NCI-H2171 treated with DMSO at 0.1 percent for 48 hours (cell line): ENCODE measurements around the gene TRDN.
"Not testable (repeated sequence)": the region's sequence is repeated elsewhere in the genome, so short reads cannot be mapped to it uniquely, and the experiment has no call there.

Experiments
- DNase-seq: peaks from one replicate; lab custom pipeline; 2025; lab: John Stamatoyannopoulos, UW

TRDN gene

DNA sequence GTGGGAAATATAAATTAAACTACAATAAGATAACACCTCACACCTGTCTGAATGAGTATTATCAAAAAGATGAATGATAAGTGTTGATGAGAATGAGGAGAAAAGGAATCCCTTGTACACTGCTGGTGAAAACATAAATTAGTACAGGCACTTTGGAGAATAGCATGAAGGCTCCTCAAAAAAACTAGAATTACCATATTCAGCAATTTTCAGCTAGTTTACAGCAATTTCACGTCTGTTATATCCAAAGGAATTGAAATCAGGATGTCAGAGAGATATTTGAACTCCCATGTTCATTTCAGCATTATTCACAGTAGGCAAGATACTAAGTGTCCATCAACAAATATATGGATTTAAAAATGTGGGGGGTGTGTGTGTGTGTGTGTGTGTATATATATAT lies 348.1 kb downstream of the TRDN start:
- no peak for DNase-seq

DNA sequence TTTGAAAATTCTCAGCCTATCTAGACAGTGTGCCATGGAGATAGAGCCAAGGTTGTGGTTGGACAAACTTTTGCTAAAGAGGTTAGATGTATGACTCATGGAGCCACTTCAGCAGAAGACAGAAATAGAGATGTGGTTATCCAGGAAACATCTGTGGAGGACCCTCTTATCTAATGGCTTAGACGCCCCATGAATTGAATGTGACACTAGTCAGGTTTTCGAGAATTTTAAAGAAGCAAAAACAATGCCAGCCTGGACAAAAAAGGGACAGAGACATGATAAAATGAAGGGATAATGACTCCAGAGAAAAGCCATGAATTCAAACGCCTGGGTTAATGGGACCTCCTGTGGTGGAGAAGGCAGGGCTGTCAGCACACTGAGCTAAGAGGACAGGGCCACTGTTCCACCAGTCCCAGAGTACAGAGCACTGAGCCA lies 360.2 kb downstream of the TRDN start:
- no peak for DNase-seq

DNA sequence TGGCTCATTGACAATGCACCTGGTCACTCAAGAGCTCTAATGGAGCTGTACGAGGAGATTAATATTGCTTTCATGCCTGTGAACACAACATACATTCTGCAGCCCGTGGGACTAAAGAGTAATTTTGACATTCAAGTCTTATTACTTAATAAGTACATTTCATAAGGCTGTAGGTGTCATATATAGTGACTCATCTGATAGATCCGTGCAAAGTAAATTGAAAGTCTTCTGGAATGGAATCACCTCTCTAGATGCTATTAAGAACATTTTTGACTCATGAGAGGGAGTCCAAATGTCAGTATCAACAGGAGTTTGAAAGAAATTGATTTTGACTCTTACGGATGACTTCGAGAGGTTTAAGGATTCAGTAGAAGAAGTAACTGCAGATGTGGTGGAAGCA lies 372.8 kb downstream of the TRDN start:
- DNase-seq: no peak

DNA sequence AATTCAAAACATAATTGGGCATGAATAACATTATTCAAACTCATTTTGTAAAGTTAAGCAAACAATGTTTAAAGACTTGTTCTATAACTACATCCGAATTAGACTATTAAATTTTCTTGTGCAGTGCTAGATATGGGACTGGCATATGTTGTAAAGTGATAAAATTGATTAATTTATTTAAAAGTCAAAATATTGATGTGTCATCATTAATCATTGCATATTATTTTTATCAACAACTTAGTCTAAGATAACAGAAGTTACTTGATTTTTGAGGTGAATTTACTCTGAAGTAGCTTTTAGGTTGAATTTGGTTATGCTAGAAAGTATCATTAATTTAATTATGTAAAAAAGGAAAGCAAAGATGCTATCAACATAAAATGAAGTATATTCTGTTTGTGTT lies 396.1 kb downstream of the TRDN start:
- no peak for DNase-seq

DNA sequence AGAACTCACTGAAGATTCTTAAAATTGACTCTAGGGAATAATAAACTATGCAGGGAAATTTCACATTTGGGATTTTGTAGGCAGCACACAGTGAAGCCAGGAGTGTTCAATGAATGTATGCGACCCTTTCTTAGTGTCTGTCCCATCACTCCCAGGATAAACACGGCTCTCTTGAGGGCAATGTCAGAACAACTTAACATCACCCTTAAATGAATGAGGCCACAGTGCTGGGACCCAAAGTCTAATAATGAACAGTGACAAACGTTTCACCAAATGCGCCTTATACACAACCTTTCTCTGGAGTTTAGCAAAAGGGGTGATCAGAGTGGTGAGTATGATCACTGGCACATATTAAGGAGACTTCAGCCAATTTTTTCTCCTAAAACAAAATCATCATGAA lies 403.4 kb downstream of the TRDN start:
- DNase-seq: no peak

DNA sequence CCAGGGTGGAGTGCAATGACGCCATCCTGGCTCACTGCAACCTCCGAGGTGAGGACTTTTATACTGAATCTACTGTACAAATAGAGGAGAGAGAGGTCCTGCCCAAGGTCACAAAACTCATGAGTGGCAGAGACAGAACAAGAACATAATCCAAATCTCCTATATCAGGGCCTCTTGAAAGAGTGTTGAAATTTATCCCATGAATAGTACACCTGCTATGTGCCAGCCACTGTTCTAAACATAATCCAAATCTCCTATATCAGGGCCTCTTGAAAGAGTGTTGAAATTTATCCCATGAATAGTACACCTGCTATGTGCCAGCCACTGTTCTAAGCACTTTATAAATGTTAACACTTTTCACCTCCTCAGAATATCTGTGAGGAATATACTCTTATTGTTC lies 409.0 kb downstream of the TRDN start:
- not testable (repeated sequence) for DNase-seq

DNA sequence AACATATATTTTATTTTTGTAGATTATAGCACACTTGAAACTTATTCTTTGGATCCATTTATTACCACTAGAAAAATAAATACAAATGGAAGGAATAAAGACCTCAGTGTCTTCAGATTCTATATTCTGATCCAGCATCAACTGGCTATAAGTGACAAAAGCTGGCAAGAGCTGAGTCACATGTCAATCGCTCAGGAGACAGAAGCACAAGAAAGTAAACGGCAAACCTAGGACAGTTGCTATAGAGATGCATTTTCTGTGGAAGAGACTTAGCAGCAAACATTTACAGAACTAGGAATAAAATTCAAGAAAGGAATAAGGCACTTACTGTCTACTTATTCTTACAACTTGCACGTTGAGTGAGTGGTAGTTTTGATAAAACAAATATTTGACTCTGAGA lies 410.4 kb downstream of the TRDN start:
- DNase-seq: no peak

DNA sequence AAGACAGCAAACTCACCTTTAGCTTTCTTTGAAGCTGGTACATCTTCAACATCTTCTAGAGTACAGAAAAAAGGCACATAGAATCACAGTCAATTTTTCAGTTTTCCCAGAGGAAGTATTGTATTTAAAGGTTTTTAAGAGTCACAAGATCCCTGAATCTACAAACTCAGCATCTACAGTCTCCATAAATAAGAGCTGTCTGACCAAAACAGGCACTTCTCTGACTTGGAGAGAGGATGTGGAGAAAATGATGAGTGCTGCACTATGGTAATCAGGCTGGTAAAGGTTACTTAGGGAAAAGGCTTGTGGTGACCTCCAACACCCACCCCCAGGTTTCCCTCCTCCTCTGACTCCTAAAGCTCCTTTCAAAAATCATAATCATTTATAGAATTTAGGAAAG lies 412.7 kb downstream of the TRDN start:
- no peak for DNase-seq

DNA sequence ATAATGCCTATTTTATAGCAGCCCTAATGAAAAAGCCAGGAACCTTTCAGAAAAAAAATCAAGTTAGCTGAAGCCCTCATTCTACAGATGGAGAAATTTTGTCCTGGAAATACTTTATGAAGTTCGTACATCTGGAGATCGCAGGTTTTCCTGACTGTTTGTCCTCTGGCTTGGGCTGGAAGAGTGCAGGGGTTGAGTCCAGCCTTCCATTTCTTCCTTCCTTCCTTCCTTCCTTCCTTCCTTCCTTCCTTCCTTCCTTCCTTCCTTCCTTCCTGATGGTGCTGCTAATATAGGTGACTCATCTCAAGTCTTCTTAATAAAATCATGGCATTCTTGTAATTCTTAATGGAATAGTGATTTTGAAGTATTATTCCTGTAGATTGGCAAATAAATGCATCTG lies 413.3 kb downstream of the TRDN start:
- DNase-seq: no peak

DNA sequence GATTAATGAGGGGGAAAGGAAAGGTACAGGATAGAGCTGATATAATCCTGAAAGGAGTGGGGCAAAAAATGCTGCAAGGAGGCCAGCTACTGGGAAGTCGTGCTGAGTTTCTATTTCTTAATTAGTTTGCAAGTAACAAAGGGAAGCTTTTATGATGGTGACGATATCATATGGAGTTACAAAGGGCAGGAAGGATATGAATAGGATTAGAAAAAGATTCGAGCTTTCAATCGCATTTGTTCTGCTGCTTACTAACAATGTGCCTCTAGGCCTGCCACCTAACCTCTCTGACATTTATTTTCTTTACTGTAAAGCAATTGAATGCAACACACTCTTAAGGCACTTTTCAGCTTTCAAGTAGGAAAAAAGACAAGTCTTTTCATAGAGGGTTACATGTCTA lies 421.5 kb downstream of the TRDN start:
- no peak for DNase-seq

DNA sequence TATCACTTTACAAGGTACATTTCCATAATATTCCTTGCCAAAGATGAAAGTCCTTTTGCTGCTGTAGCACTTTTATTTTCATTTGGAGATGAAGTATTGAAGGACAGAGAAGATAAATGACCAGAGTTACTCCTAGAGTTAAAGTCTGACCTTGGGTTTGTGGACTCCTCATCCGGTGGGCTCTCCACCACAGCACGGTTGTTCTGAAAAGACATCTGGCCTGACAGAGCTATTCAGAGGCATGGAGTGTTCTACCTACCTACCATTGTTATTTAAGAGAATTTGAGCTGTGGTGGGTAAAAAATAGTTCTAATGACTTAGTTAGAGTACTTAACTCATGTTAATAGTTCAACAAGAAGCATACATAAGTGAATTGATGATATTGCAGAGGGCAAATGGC lies 422.3 kb downstream of the TRDN start:
- no peak for DNase-seq

DNA sequence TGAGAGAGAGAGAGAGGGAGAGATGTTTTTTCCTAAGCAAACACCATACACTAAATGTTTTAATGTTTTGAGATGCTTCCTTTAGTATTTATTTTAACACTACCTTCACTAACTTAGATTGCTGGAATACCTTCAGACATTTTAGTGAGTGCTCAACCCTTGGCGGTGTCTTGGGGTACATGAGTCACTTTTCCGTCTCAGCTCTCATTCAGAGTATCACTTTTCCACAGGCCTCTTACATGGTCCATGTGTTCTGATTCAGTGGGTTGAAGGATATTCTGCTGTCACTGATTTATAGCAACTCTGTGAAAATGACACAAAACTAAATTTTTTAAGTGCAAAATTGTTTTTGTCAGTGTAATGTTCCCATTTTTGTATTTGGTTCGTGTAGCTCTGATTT lies 422.8 kb downstream of the TRDN start:
- DNase-seq: no peak

DNA sequence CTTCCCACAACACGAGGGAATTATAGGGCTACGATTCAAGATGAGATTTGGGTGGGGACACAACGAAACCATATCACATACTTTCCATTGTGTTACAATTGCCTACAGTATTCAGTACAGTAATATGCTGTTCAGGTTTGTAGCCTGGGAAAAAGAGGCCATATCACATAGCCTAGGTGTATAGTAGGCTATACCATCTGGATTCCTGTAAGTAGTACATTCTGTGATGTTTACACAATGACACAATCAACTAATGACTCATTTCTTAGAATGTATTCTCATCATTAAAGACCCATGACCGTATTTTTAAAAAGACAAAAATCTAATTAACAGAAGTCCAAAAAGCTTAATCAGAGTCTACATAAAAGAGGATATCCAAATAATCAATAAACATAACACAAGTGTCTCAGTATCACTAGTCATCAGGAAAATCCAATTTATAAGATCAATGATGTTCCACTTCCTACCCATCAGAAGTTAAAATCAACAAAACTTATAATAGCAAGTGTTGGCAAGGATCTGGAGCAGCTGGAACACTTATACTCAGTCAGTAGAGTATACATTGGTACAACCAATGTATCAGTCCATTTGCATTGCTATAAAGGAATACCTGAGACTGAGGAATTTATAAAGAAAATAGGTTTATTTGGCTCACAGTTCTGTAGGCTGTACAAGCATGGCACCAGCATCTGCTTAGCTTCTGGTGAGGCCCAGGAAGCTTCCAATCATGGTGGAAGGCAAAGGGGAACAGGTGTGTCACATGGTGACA lies 424.8 kb downstream of the TRDN start:
- DNase-seq: no peak

DNA sequence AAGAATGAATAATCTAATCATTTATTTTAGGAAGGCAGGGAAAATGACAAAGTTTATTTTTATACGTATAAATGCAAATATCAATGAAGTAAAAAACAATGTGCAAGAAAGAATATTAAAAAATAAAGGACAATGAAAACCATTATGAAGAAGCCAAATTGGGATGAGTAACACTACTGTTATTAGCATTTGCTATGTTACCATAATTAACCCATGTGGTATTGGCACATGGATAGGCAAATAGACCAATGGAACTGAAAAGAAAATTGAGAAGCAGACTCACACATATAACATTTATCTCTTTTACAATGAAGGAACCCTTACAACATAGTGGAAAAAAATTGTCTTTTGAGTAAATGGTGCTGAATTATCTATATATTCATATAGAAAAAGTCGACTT lies 426.1 kb downstream of the TRDN start:
- no peak for DNase-seq

DNA sequence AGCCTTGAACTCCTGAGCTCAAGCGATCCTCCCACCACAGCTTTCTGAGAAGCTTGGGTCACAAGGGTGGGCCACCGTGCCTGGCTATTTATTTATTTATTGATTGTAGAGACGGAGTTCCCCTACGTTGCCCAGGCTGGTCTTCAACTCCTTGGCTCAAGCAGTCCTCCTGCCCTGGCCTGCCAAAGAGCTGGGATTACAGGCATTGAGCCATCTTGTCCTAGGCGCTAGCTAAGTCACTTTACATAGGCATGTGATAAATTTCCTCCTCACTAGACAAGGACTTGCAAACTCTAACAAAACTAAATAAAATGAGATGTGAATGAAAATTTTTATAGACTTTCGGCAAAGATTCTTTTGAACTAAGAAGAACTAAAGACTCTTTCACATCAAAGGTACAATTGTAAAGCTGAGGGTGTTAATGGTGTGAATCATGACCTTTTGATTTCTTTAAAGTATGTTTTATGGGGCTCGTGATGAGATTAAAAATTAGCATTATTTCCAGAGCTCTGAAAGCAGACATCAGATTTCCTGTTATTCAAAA lies 428.7 kb downstream of the TRDN start:
- DNase-seq: no peak

DNA sequence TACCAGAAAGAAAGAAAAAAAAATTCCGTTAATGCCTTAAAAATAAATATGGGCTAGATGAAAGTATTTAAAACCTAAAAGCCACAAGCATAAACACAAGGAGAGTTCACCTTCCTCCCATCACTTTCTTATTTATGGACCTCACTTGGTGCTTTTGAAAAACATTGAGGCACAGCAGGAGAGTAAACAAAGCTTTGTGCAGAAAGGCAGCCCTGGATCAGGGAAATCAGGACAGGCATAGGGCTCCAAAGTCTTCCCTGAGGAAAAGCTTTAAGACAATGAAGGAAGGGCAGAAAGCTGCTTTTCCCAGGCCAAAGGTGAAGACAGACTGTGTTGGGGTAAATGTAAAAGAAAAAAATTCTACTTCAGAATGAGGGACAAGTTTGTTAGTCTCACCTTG lies 432.8 kb downstream of the TRDN start:
- no peak for DNase-seq

DNA sequence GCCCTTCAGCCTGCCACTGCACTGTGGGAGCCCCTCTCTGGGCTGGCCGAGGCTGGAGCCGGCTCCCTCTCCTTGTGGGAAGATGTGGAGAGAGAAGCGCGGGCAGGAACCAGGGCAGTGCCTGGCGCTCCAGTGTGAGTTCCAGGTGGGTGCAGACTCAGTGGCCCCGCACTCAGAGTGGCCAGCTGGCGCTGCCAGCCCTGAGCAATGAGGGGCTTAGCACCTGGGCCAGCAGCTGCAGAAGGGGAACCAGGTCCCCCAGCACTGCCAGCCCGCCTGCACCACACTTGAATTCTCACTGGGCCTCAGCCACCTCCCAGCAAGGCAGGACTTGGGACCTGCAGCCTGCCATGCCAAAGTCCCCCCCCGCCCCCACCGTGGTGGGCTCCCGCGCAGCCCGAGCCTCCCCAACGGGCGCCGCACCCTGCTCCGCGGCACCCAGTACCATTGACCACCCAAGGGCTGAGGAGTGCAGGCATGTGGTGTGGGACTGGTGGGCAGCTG lies 434.8 kb downstream of the TRDN start:
- DNase-seq: no peak

DNA sequence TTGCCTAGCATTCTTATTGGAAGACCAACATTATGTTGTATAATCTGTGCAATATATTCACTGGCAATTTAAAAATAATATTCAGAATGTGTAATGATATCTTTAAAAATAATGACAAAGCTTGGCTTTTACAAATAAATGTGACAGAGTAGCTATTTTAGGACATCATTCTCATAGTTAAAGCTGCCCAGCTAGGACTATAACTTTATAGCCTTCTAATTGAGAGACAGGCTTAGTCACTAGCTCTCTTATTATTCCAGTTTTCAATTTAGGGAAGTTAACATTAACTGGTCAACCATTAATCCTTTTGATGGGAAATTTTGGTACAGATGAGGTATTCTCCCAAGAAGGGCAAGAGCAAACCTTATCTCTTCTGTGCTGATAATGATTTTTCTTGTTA lies 443.5 kb downstream of the TRDN start:
- no peak for DNase-seq

DNA sequence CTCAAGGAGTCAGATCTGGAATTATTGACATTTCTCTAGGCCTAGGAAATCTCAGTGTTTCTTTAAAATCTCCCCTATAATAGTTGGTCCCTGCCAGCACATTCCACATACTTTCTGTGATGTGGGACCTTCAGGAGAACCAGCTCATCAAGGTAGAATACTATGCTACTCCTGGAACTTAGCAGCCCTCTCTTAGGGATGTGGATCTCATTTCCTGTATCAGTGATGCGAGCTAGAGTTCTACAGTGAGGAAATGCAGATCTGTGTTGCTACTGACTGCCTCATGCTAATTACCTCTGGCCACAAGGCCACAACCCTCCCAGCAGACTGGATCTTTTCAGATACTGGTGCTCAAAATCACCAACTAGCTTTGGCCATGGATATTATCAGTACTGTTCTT lies 446.9 kb downstream of the TRDN start:
- DNase-seq: no peak

DNA sequence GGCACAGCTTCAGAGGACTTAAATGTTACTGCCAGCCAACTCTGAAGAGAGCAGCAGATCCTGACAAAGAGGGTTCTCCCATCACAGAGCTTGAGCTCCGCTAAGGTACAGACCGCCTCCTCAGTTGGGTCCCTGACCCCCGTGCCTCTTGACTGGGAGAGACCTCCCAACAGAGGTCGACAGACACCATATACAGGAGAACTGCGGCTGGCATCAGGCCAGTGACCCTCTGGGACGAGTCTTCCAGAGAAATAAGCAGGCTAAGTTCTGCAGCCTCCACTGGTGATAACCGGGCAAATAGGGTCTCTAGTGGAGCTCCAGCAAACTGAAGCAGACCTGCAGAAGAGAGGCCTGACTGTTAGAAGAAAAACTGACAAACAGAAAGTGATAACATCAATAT lies 453.8 kb downstream of the TRDN start:
- no peak for DNase-seq

DNA sequence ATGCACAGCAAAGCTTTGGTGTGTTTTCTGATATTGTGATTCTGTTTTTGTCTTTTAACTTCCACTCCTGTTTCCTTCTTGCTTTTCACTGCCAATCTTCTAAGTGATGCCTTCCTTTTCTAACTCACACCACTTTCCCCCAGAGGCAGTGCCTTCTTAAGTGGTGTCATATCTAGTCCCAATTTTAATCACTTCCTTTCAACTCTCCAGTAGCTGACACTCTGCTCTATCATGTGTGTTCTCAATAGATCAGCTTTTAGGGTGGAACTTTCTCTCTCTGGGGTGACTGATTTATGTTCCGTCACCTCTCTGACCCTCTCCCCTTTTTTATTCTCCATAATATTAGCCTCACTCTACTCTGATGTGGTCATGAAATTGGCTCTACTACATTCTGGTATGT lies 460.0 kb downstream of the TRDN start:
- no peak for DNase-seq

DNA sequence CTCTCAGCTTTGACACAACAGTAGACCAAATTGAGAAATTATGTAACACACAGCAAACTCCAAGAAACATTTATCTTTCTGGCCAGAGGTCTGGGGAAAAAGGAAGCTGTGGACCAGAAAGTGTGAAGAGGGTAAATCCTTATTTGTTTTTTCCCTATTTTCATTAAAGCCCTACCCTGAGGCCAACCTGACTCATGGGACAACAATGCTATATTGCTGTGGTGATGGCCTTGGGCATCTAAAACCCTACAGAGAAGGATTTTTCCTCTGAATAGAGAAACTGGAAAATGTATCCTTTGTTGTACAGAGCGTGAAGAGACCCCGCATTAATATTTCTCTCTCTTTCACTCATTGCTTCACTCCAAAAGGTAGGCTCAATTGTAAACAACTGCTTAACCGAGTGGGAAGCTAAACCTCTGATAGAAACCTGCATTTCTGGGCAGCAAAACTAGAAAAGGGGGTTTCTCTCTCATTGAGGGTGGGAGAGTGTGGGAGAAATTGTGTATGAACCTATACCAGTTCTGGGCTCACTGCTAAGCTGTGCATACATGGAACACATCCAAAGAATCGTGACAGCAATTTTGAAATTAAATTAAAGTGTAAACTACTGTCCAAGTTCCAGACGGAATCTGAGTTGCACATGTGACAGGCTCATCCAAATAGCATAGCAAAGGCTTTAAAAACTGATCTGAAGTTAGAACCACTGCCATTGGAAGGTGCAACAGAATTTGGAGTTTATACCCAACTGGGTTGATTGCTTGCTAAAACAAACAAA lies 465.2 kb downstream of the TRDN start:
- DNase-seq: no peak

DNA sequence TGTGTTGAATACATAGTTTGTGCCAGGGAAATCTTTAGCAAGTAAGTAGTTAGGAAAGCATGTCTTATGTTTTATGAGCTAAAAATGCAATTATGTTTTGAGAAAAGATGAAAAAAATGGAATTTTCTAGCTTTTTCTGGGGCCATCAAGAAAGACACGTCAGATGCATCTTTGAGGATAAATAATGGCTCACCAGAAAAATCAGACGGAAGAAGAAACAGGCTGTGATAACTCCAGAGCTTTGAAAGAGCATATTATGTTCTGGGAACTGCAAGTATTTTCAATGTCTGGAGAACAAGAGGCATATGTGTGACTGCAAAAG lies 467.0 kb downstream of the TRDN start:
- no peak for DNase-seq
